Activated T-helper 1 cell treated with anti-CD3 and anti-CD28 coated beads, Interleukin-2, amount 50 U/mL, for 16 hours (primary cell): Measurements from ENCODE around the gene RP2.

Experiments
- DNase-seq, 2 donors: peaks; one replicate each; pipeline ENCODE4 v3.0.0-alpha.2; 2020; ENCODE audit warnings: low read depth in 1 of 2, low spot score in 1 of 2

RP2 gene

GRCh38 chrX:46917622-46918021 is 80.8 kb downstream of the RP2 start:
- no peak for DNase-seq

- no peak for DNase-seq
These were observed 81.6 kb downstream of the RP2 start for GRCh38 chrX:46918434-46918833.

GRCh38 chrX:46920235-46920634 is 83.4 kb downstream of the RP2 start:
- no peak for DNase-seq

GRCh38 chrX:46922611-46923010 is 85.8 kb downstream of the RP2 start:
- DNase-seq: no peak

GRCh38 chrX:46927718-46928117 is 90.9 kb downstream of the RP2 start:
- DNase-seq: no peak

- no peak for DNase-seq
These were observed 92.8 kb downstream of the RP2 start for GRCh38 chrX:46929439-46930261.
